ENCODE results near the gene POLR3B.
A peak's percentile ranks its signal among the peaks of the same experiment; 100 is the strongest.
"Not testable (repeated sequence)": the region's sequence is repeated elsewhere in the genome, so short reads cannot be mapped to it uniquely, and the experiment has no call there.

The POLR3B gene

DNA sequence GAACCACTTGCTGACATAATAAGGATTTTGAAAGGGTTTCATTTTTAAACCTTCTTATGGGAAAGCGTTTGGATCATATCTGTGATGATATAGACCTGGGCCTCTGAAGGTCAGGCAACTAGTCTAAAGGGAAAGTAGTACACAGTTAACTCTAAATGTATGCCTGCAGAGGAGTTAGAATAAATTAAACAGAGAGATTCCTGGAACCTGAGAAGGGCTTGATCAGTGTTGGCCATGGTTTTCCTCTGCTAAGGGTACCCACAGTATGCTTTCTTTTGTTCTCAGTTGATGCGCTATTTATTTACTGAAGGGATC is 14.4 kb upstream of the POLR3B start:
- DNase-seq = no peak

DNA sequence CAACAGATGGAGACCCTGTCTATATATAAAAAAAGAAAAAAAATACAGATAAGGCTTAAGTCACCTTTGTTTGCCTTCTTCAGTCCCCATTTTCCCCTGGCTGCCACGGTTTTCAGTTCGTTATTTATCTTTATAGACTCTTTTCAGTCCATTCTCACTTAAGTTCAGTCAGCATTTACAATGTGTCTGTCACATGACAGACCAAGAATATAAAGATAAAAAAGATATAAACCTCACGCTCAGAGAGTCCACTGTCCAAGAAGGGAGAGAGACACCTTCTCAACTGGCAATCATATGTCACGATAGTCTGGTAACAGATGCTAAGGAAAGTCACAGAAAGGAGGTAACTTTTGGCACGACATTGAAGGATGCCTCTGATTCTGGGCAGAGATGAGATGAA is 13.4 kb upstream of the POLR3B start:
- no peak for DNase-seq

DNA sequence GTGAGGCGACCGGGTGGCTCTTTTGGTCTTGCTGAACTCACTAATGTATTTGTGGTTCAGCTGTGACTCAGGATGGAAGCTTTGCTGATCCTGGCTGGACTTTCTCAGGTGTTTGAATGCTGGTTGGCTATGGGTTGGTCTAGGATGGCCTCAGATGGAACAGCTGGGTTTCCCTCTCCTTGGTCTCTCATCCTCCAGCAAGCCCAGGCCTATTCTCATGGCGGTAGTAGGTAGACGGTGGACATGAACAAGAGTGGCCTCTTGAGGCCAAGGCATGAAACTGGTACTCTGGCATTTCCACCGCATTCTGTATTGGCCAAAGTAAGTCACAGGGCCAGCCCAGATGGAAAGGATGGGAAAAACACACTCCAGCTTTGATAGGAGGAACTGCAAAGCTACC is 11.8 kb upstream of the POLR3B start:
- DNase-seq = peak; percentile 29

DNA sequence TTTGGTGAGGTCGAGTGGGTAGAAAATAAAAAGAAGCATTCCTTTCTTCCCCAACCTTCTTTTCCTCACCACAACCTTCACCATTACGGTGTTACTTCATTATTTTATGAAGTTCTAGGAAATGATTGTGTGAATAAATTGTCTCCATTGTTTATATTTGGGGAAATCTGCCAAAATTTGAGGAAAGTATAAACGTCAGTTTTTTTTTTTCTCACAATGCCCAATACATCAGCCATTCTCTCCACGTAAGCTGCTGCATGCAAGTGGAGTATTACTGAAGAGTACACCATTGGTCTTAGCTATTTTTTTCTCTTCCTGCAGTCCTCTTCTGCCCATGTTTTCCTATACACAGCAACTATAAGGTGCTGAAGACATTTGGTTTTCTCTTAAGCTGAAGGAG is 9.1 kb upstream of the POLR3B start:
- no peak for DNase-seq

DNA sequence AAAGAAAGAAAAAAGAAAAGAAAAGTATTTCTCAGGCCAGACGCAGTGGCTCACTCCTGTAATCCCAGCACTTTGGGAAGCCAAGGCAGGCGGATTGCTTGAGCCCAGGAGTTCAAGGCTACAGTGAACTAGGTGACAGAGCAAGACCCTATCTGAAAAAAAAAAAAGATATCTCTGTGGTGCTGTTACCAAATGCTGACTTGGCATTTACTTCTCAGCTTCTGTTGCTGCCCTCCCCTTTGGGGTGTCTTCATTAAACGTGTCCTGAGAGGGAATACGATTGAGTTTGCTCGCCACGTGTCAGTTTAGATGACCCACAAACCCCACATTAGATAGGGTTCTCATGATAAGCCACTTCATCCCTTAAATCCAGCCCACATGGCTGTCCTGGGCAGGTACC is 4.4 kb upstream of the POLR3B start:
- no peak for DNase-seq

DNA sequence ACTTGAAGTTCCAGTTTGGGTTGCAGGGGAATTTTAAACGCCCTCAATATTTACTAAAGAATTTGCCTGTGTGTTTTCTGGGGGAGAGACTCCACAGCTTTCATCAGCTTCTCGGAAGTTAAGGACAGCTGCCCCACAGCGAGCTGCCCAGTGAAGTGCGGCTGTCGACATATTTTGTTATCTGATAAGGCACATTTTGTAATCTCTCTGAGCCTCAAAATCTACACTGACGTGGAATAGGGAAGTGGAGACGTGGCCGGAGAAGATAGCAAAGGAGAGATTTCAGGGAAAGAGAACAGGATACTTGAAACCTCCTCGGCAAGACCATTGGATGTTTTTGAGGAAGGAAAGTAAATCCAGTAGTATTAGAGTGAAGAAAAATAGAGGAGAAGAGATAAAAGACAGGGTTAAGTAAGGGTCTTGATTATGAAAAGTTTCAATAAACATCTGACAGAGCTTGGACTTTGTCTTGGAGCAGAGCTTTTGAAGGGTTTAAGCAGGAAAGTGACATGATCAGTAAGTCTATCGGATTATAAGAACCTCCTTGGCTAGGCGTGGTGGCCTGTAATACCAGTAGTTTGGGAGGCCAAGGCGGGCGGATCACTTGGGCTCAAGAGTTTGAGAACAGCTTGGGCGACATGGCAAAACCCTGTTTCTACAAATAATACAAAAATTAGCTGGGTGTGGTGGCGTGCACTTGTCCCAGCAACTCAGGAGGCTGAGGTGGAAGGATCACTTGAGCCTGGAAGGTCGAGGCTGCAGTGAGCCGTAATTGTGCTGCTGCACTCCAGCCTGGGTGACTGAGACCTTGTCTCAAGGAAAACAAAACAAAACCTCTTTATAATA is 1.1 kb downstream of the POLR3B start:
- DNase-seq = no peak

DNA sequence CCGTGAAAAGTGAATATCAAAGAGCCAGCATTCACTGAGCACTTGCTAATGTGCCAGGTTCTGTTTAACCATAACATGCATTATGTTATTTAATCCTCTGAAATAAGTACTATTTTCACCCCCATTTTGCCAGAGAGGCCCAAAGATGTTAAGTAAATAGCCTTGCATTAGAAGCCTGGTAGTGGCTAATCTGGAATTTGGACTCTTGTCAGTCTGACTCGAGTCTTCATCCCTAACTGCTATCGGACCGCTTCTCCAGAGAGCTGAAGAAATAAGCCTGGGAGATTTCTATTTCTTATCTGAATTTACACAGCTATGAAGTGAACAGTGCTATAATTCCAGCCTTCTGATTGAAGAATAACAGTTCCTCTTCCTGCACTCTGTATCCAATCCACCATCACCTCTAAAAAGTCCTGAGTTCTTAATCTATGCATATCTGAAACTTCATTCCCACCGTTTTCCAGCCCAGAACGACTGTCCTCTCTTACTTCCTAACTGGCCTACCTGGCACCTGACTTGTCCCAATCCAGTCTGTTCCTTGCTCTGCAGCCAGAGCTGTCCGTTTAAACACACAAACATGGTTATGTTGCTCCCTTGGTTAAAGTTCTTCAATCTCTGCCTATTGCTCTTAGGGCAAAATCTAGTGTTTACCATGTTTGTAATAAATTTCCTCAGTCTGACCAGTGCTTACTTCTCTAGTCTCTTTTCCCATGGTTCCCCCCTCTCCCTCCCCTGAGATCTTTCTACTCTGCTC is 2.3 kb downstream of the POLR3B start:
- no peak for DNase-seq

DNA sequence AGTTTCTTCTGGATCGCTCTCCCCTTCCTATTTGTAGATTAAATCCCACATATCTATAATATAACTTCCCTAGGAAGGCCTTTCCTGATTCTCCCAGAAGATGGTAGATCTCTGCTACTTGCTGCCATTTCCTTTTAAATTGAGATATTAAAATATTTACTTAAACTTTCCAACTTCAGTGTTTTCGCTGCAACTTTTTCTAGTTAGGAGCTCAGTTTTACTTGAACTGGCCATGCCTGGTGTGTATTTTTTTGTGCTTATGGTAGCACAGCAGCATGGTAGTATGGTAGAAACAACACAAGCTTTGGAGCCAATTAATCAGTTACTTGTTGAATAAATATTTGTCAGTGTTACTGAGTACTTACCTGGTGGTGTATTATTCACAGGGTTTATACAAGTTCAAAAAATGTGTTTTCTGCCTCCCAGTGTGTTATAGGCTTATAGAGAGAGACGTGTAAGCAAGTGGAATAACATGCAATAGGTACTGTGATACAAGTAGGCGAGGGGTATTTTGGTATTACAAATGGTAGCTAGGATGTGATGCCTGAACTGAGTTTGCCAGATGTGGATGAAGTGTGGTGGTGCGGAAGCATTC is 2.9 kb downstream of the POLR3B start:
- DNase-seq = no peak

DNA sequence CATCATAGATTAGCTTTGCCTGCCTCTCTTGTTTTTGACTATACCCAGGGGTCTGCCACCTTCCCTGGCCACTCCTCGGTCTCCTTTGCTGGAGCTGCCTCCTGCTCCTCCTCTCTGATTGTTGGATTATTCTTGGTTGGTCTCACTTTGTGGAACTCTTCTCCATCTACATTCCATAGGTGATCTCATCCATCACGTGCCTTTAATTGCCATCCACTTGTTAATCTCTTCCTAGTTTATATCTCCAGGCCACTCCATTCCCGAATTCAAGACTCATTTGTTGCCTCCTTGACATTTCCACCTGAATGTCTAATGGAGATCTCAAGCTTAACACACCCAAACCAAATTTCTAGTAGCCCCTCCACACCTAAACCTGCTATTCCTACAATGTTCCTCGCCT is 5.4 kb downstream of the POLR3B start:
- DNase-seq = no peak

DNA sequence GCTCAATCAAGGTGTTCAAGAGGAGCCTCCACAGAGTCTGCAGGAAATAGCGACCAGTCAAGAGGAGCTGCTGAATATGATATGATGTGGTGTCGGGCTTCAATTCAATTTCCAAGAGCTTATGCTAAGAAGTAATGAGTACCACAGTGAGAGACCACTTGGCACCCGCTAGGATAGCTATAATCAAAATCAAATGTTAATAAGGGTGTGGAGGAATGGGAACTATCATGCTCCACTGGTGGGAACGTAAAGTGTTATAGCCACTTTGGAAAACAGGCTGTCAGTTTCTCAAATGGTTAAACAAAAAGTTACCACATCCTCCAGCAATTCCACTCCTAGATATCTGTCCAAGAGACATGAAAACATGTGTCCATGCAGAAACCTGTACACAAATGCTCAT is 6.7 kb downstream of the POLR3B start:
- no peak for DNase-seq

DNA sequence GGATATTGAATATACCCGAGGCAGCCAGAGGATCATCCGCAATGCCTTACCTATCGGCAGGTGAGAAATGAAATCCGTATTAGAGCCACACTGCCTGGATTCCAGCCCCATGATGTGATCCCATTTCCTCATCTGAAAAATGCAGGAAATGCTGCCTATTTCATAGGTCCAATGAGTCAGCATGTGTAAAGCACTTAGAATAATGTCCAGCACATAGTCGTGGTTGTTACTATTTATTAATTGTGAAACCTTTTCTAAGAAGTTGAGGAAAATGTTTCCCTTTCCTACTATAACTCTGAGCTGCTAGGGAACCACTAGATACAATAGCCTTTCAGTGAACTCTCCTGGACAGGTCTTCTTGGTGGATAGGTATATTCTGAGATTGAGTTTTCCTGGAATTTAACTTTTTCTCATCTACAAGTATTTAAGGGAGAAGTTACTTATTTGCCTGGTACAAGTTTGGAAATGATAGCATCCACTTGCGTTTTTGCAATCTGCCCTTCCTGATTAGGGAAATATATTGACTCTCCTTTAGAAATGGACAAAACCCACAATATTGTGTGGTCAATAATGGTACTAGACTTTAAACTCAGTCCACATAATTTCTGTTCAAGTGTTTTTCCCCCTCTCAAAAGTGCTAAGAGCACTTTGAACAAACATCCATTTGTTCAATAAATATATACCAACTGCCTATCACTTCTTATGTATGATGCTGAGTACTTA is 12.2 kb downstream of the POLR3B start:
- peak; percentile 85 for DNase-seq

DNA sequence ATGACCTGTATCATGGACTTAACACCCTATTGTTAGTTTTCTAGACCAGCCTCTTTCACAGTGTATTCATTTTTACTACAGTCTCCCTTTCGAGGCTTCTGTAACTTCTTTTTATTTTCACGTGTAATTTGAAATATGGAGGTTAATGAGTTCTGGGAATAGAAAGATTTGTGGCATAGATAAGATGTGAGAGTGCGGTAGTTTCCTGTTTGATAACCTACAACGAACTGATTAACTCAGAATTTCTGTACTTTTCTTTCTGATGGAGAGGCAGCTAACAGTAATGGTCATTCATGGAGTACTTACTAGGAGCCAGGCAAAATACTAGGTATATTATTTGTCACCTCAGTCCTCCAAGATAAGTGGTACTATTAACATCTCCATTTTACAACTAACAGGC is 21.2 kb downstream of the POLR3B start:
- DNase-seq = no peak

DNA sequence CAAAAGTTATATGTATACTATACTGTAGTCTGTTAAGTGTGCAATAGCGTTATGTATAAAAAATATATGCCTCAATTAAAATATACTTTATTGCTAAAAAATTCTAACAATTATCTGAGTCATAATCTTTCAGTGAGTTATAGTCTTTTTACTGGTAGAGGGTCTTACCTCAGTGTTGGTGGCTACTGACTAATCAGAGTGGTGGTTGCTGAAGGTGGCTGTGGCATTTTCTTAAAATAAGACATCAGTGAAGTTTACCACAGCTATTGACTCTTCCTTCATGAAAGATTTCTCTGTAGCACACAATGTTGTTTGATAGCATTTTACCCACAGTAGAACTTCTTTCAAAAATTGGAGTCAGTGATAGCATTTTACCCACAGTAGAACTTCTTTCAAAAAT is 23.4 kb downstream of the POLR3B start:
- DNase-seq = no peak

DNA sequence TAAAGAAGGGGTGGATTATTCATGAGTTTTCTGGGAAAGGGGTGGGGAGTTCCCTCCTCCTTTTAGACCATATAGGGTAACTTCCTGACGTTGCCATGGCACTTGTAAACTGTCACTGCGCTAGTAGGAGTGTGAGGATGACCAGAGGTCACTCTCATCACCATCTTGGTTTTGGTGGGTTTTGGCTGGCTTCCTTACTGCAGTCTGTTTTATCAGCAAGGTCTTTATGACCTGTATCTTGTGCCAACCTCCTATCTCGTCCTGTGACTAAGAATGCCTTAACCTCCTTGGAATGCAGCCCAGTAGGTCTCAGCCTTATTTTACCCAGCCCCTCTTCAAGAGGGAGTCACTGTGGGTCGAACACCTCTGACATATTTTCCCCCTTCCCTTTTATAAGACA is 24.3 kb downstream of the POLR3B start:
- DNase-seq = not testable (repeated sequence)

DNA sequence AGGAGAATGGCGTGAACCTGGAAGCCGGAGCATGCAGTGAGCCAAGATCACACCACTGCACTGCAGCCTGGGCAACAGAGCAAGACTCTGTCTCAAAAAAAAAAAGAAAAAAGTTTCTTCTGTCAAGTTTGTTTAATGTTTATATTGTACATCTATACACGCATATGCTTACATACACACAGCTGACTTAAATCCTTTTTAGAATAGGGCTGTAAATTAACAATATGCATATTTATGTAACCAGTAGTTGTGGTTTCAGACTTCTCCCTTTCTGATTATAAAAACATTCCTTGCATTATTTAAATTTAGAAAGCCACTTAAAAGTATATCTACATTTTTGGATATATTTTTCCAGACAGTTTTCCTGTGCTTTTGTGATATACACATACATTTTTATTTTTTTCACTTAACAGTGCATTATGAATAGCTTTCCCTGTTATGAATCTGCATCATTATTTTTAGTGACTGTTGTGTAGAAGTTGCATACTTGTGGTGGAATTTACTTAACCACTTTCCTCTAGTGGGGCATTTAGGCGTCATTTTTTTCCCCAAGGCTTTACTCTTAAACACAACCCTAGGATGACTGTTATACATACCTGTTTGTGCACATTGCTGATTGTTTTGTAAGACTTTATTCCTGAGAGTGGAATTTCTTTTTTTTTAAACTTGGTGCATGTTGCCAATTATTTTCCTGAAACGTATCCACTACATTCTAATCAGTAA is 29.4 kb downstream of the POLR3B start:
- no peak for DNase-seq

DNA sequence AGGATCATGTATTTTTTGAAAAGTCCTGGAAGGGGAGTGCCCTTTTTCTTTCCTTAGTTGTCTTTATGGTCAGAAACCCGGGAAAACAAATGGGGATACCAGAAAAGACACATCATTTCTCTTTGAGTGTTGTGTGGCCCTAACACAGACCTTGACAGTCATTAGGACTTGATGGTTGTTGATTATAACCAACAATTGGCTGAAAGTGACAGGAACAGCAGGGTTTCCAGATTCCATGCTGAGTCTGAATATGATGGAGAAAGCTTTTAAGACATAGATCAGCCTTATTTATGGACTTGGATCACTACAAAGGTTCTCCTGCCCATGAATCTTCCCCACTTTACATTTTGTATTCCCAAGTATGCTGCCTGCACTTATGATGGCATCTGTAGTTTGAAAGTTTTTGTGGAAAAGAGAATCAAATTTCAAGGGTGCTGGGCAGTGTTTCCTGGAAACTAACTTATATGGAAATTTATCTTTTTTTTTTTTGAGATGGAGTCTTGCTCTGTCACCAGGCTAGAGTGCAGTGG is 30.4 kb downstream of the POLR3B start:
- no peak for DNase-seq

DNA sequence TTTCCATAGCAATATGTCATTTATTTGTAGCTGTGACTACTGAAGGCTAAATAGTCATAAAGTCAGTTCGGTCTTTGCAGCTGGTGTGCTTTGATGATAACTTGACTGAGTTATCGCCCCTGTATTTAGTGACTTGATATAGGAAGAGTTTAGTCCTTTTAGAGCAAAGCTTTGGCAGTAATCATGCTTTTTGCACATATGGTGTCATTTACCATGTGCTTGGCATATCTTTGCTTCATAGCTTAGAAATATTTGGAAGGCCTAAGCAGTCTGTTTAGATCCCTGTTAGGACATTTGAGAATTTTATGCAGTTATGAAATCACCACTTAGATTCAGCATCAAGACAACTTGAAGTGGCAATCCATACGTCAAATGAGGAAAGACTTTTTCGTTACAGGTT is 31.6 kb downstream of the POLR3B start:
- DNase-seq = no peak

DNA sequence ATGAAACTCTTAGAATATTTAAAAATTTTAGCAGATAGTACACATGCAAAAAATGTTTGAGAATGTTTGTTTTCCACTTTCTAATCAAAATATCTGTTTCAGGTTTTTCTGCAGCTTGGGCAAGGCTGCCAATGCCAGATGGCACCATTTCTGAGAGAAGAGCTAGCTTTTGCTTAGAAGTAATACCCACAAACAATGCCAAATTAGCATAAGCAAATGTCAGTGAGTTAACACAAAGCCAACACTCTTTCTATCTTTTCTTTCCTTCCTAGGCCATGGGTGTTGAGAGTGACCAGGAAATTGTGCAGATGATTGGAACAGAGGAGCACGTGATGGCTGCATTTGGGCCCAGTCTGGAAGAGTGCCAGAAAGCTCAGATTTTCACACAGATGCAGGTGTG is 35.2 kb downstream of the POLR3B start:
- DNase-seq = no peak

DNA sequence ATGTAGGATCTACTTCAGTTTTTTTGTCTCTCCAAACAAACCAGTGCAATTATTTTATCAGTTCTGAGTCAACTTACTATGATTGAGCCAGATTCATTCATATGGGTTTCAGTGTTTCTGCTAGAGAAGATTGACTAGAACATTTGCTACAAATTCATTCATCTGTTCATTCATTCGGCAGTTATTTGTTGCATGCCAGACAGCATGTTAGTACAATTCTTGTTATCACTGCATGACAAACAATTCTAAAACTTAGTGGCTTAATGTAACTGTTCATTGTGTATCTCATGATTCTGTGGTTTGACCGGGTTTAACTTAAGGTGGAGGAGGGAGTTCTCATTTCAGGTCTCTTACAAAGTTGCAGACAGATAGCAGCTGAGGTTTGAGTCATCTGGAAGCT is 52.3 kb downstream of the POLR3B start:
- DNase-seq = no peak

DNA sequence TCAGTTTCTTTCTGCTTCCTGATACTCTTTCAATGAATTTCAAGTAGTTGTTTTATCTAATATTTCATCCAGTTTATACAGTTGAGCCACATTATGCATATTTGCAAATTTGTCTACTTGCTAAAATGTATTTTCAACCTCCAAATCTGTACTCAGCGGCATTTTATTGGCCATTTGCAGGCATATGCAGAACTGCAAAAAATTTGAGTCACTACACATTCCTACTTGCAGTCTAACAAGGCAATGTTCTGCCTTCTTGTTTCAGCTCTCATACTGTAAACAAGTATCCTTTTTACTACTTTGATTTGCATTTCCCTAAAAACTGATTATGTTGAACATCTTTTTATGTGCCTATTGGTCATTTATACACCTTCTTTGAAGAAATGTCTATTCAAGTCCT is 55.0 kb downstream of the POLR3B start:
- no peak for DNase-seq

DNA sequence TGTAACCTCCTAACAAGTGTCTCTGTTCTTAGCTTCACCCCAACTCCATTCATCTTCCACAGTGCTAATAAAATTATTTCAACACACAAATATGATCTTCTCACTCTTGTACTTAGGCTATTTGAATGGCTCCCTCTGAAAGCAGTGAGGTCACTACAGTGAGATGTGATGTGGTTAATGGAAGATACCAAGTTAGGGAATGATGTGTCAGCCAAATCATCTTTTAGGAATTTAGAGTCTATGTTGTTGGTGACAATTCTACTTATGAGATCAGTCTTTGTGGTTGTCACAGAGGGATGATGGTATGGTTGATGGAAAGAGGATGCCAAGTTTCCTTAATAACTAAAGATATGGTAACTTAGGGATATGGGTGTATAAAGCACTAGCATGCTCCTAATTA is 57.6 kb downstream of the POLR3B start:
- peak; percentile 91 for DNase-seq

DNA sequence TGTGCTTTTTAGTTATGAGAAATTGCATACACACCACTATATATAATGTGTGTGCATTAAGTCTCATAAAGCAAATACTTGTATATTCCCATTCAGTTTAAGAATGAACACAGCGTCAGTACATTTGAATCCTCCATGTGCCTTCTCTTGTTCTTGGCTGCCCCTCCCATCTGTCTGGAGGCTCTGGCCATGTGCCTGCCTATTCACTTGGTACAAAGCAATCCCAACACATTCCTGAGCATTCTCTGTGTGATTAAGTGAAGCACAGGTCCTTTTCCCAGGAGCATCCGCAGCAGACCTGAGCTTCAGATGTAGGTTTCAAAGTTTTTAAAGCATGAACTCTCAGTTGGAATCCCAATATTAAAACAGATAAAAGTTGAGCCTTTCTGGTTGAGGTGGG is 58.7 kb downstream of the POLR3B start:
- no peak for DNase-seq
